Measurements from ENCODE around the gene CRACDL. TPM values are rescaled to one million over a fixed set of nuclear protein-coding genes. Genes with fewer than 3 reads are reported as not detected.
A peak's percentile ranks its signal among the peaks of the same experiment; 100 is the strongest.

The CRACDL gene
- polyA plus RNA-seq, 1 of the 3 experiments (the other 2 are of a cell fraction) = not detected

DNA sequence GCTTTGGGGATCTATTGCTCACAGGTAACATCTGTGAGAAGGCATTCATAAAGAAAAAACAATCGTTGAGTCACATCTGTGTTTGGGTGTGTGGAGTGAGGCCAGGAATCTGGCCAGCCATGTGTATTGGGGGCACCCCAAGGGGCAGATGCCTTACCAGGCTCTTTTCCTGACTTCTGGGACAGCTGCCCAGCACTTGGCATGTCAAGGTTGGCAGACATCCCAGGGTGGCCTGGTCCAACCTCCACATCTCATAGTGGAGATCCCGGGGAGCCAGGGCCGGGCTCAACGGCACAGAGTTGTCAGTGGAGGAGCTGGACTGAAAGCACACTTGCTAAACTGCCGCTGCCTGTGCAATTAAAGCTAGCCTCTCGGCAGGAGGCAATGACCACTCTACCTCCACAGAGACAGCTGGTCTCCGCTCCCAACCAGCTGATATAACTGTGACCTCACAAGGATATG lies 129.8 kb downstream of the CRACDL start (continued):
- TF ChIP-seq, protein P1, sequence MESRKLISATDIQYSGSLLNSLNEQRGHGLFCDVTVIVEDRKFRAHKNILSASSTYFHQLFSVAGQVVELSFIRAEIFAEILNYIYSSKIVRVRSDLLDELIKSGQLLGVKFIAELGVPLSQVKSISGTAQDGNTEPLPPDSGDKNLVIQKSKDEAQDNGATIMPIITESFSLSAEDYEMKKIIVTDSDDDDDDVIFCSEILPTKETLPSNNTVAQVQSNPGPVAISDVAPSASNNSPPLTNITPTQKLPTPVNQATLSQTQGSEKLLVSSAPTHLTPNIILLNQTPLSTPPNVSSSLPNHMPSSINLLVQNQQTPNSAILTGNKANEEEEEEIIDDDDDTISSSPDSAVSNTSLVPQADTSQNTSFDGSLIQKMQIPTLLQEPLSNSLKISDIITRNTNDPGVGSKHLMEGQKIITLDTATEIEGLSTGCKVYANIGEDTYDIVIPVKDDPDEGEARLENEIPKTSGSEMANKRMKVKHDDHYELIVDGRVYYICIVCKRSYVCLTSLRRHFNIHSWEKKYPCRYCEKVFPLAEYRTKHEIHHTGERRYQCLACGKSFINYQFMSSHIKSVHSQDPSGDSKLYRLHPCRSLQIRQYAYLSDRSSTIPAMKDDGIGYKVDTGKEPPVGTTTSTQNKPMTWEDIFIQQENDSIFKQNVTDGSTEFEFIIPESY (IDR thresholded peaks at IDR 0.05; ENCODE audit: borderline replicate concordance, low read depth) = no peak

DNA sequence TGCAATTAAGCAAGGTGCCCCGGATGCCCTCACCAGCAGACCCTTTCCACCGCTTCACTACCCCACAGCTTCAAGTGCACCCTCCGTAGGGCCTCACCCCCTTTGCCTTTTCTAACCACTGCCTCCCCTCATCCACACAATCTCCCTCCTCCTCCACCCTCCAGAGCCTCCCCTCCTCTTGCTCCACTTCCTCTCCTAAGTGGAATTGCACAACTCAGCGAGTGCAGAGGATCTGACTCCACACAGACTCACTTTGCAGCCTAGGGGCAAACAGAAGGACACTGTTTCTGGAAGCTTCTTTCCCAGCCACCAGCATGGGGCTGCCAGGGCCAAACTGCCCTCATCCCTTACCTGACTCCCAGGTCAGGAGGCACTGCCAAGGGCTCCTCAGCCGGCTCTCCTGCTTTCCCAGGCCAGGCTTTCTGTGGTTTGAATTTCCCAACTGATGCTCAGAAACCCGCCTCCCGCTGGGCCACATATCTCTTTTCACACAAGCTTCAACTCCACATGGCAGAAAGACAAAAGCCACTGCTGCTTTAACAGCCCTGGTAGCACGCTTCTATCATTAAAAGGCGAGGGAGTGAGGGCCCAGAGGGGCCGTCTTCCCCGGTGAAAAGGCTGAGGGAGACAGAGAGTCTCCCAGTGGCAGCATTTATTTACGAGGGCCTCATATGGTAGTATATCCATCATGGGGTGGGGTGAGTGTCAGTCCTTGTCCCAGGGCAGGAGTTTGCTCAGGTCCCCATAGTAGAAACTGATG lies 130.4 kb downstream of the CRACDL start:
- Histone ChIP-seq H3F3A (replicated peaks; ENCODE audit: insufficient read depth) (no peaks in the 10 kb centered on the region), H3K9me3 (no peaks in the 10 kb centered on the region), H3K9ac (no peak overlapping the region), H4K20me1 (ENCODE audit: insufficient read depth) (no peaks in the 10 kb centered on the region), H3K4me2 (no peak overlapping the region), H3K4me3 (ENCODE audit: low read depth in 2 of 2, low read length in 1 of 2) (no peak overlapping the region), H3K4me1 (ENCODE audit: control insufficient read depth in 1 of 2, insufficient read depth in 2 of 2, low read depth in 1 of 2, low read length in 1 of 2) (peaks cover 0 to 32% of the 10 kb centered on the region in 2 experiments; a peak in 2 of 4 replicates), H3K27me3 (ENCODE audit: insufficient read depth) (no peaks in the 10 kb centered on the region), H2AFZ (ENCODE audit: low read depth) (no peak overlapping the region), H3K27ac (ENCODE audit: low read depth in 2 of 2, low read length in 1 of 2) (peak overlapping the region in 1 of 2 experiments; percentile 65; a peak in 2 of 4 replicates), H3K36me3 (replicated peaks in 1 of 2; ENCODE audit: control insufficient read depth in 1 of 2, insufficient read depth in 2 of 2, low read length in 1 of 2) (no peaks in the 10 kb centered on the region), H3K9me2 (no peaks in the 10 kb centered on the region), H3K79me2 (ENCODE audit: insufficient read depth) (no peaks in the 10 kb centered on the region)
- CTCF ChIA-PET = interaction anchor here (0.9 to 1.7 kb wide), 3 partner anchors 10 to 156 kb away, joined by 5 to 9 read pairs (median 8); no protein-coding TSS in a partner anchor
- TF ChIP-seq EP300 (IDR thresholded peaks at IDR 0.05; ENCODE audit: borderline replicate concordance in 1 of 2, low read depth in 1 of 2, low read length in 1 of 2) = no peak
- TF ChIP-seq, protein P2, sequence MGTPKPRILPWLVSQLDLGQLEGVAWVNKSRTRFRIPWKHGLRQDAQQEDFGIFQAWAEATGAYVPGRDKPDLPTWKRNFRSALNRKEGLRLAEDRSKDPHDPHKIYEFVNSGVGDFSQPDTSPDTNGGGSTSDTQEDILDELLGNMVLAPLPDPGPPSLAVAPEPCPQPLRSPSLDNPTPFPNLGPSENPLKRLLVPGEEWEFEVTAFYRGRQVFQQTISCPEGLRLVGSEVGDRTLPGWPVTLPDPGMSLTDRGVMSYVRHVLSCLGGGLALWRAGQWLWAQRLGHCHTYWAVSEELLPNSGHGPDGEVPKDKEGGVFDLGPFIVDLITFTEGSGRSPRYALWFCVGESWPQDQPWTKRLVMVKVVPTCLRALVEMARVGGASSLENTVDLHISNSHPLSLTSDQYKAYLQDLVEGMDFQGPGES (IDR thresholded peaks at IDR 0.05; ENCODE audit: low read depth, low read length) = no peak
- TF ChIP-seq, protein P3, sequence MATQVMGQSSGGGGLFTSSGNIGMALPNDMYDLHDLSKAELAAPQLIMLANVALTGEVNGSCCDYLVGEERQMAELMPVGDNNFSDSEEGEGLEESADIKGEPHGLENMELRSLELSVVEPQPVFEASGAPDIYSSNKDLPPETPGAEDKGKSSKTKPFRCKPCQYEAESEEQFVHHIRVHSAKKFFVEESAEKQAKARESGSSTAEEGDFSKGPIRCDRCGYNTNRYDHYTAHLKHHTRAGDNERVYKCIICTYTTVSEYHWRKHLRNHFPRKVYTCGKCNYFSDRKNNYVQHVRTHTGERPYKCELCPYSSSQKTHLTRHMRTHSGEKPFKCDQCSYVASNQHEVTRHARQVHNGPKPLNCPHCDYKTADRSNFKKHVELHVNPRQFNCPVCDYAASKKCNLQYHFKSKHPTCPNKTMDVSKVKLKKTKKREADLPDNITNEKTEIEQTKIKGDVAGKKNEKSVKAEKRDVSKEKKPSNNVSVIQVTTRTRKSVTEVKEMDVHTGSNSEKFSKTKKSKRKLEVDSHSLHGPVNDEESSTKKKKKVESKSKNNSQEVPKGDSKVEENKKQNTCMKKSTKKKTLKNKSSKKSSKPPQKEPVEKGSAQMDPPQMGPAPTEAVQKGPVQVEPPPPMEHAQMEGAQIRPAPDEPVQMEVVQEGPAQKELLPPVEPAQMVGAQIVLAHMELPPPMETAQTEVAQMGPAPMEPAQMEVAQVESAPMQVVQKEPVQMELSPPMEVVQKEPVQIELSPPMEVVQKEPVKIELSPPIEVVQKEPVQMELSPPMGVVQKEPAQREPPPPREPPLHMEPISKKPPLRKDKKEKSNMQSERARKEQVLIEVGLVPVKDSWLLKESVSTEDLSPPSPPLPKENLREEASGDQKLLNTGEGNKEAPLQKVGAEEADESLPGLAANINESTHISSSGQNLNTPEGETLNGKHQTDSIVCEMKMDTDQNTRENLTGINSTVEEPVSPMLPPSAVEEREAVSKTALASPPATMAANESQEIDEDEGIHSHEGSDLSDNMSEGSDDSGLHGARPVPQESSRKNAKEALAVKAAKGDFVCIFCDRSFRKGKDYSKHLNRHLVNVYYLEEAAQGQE (IDR thresholded peaks at IDR 0.05; ENCODE audit: low read depth, low read length) = no peak
- TF ChIP-seq YY1 (IDR thresholded peaks at IDR 0.05; ENCODE audit: low read depth) = no peak
- TF ChIP-seq, protein P4, sequence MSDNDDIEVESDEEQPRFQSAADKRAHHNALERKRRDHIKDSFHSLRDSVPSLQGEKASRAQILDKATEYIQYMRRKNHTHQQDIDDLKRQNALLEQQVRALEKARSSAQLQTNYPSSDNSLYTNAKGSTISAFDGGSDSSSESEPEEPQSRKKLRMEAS (IDR thresholded peaks at IDR 0.05; ENCODE audit: low read depth) = no peak
- WGBS (ENCODE audit: low lambda C conversion rate) = 61% methylated on average over 12 of the region's 12 CpGs
- peak; percentile 42 for DNase-seq
- POLR2A ChIA-PET = no interaction called here

Data from SK-N-SH (cell line).